Suprapubic skin (tissue), 4 donors: ENCODE measurements around the gene FASN.

Experiments
- EP300 ChIP-seq: sonication (generic); formaldehyde crosslinking; IDR thresholded peaks from one replicate; pipeline ENCODE4 v1.6.1; 2017; ENCODE audit warnings: antibody characterized with exemption
- POLR2A ChIP-seq, 2 donors: fragments of 450-650 bp; IDR thresholded peaks; one replicate each; pipeline ENCODE4 v1.6.1; 2017; ENCODE audit warnings: antibody characterized with exemption in 2 of 2, mild to moderate bottlenecking in 2 of 2, moderate library complexity in 2 of 2
- POLR2AphosphoS5 ChIP-seq, 3 donors: sonication (generic); formaldehyde crosslinking; IDR thresholded peaks; one replicate each; pipeline ENCODE4 v1.6.1; 2017; ENCODE audit warnings: antibody characterized with exemption in 3 of 3
- TF ChIP-seq, protein P1 (sequence below), 2 donors: fragments of 200-600 bp in 1 of 2; fragments of 450-650 bp in 1 of 2; sonication (generic) in 1 of 2; IDR thresholded peaks; one replicate each; pipeline ENCODE4 v1.5.1; 2016 to 2019; ENCODE audit warnings: antibody characterized with exemption in 2 of 2, mild to moderate bottlenecking in 1 of 2, moderate library complexity in 1 of 2

DNA sequence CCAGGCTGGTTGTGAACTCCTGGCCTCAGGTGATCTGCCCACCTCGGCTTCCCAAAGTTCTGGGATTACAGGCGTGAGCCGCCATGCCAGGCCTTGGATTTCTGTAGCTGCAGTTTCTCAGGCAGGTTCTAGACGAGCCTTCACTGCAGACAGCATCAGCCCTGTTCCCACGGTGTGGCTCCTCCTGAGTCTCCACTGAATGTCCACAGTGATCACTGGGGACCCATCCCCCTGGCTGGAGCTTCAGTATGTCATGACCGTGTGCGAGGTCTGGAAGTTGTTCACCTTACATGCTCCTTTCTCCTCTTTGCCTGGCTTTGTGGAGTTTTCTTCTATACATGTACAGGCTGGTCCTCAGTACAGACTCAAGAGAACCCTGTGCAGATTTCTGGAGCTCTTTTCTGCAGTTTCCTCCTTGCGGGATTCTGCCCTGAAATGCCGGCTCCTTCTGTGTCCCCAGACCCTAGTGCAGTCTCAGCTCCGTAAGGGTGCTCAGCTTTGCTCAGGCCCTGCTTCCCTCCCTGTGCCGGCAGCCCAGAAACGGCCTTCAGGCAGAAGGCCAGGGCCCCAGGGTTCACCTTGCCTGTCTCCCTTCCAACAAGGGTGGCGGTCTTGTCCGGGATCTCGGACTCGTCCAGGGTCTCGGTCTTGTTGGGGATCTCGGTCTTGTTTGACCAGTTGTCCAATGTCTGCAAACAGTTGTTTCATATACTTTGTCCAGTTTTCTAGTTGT, 14.3 kb upstream of the FASN start:
- TF ChIP-seq POLR2A (IDR thresholded peaks at IDR 0.05) (no peak), POLR2AphosphoS5 (IDR thresholded peaks at IDR 0.05) (no peak), EP300 (no peak)
- TF ChIP-seq, protein P1, sequence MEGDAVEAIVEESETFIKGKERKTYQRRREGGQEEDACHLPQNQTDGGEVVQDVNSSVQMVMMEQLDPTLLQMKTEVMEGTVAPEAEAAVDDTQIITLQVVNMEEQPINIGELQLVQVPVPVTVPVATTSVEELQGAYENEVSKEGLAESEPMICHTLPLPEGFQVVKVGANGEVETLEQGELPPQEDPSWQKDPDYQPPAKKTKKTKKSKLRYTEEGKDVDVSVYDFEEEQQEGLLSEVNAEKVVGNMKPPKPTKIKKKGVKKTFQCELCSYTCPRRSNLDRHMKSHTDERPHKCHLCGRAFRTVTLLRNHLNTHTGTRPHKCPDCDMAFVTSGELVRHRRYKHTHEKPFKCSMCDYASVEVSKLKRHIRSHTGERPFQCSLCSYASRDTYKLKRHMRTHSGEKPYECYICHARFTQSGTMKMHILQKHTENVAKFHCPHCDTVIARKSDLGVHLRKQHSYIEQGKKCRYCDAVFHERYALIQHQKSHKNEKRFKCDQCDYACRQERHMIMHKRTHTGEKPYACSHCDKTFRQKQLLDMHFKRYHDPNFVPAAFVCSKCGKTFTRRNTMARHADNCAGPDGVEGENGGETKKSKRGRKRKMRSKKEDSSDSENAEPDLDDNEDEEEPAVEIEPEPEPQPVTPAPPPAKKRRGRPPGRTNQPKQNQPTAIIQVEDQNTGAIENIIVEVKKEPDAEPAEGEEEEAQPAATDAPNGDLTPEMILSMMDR (IDR thresholded peaks at IDR 0.05), result no peak
